ENCODE measurements around the gene ADAMTSL3.
"Not testable (repeated sequence)": the region's sequence is repeated elsewhere in the genome, so short reads cannot be mapped to it uniquely, and the experiment has no call there.

ADAMTSL3 gene

GRCh38 chr15:83698294-83698693, 44.4 kb downstream of the ADAMTSL3 start:
- DNase-seq (ENCODE audit: low spot score), result no peak

- DNase-seq (ENCODE audit: low spot score), result no peak
These were observed 45.1 kb downstream of the ADAMTSL3 start for GRCh38 chr15:83699028-83699427.

- DNase-seq (ENCODE audit: low spot score), result no peak
These were observed 46.2 kb downstream of the ADAMTSL3 start for GRCh38 chr15:83700082-83700481.

- not testable (repeated sequence) for DNase-seq (ENCODE audit: low spot score)
These were observed 48.4 kb downstream of the ADAMTSL3 start for GRCh38 chr15:83702314-83702713.

DNA sequence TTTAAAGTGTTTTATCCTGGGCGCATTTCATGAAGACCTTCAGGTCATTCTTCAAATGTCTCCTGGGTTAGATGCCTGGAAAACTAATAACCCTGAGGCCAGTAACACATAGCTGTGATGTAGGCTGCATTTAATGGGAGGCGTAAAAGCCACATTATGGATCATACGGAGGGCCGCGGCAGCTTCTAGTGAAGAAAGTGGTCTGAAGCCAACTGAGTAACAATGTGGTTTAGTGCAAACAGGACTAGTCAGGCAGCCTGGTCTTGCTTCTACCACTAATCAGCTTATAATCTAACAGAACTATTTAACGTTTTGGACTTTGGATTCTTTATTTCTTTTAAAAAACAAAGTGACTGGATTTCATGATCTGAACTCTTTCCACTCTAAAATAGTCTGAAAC, 54.4 kb downstream of the ADAMTSL3 start:
- DNase-seq (ENCODE audit: low spot score), result no peak

DNA sequence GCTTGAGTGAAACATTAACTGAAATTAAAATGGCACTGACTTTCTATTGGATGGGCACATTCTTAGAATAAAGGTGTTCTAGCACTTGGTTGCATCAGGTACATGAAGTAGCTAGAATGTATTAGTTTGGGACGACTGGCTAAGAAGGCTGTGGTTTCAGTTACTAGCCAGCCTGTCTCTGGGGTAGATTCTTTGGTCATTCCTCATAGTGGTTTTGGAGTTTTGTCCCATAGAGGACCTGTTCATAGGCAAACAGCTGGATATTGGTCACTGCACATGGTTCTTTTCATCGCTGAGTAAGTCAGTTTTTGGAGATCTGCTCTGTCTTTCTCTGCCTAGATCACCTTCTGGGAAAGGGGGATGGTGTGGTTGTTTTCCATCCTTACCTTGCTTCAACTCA, 55.3 kb downstream of the ADAMTSL3 start:
- DNase-seq (ENCODE audit: low spot score), result no peak

- no peak for DNase-seq (ENCODE audit: low spot score)
These were observed 55.9 kb downstream of the ADAMTSL3 start for GRCh38 chr15:83709811-83710210.

DNA sequence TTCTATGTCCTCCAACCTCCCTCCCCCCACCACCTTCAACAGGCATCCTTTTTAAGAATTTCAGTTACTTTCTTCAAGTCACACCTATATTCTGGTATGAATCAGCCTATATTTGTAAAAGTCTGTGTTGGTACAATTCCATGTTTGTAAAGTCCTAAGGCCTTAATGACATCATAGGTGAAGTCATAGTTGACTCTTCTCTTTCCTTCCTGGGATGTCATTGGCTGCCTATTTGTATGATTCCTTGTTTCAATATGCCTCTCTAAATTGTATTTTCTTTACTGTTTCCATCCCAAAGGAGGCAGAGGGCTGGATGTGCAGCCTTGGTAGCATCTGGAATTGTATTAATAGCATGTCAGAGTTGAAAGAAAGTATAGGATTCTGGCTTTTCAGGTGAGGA, 56.5 kb downstream of the ADAMTSL3 start:
- no peak for DNase-seq (ENCODE audit: low spot score)

GRCh38 chr15:83711236-83711635, 57.3 kb downstream of the ADAMTSL3 start:
- DNase-seq (ENCODE audit: low spot score), result no peak

GRCh38 chr15:83713242-83713641, 59.3 kb downstream of the ADAMTSL3 start:
- no peak for DNase-seq (ENCODE audit: low spot score)

DNA sequence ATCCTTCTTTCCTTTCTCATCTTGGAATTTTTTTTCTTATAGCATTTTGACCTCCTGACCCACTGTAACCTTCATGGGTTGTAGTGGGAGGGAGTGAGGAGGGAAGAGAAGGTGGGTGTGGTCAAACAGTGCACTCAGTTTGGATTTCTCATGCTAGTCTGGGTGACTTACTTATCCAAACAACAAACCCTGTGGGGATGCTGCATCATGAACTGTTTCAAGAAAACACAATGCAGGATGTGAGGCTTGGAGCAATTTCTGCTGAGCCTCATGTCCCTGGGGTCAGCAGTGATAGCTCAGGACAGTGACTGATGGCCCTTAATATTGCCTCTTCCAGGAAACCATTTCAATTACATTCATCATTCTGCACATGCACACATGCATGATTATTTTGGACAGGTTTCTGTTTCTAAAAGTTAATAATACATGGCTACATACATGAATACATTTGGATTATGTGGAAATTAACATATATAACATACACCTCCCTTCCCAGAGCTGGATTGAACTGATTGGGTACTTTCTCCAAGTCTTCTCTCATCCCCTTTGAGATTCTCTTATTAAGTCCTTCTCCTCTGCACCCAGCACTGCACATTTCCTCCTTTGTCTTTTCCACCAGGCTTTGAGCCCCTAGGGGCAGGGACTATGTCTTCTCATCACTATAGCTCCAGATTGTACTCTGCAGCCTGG, 61.2 kb downstream of the ADAMTSL3 start:
- DNase-seq (ENCODE audit: low spot score), result no peak

- no peak for DNase-seq (ENCODE audit: low spot score)
These were observed 62.7 kb downstream of the ADAMTSL3 start for GRCh38 chr15:83716605-83717004.

DNA sequence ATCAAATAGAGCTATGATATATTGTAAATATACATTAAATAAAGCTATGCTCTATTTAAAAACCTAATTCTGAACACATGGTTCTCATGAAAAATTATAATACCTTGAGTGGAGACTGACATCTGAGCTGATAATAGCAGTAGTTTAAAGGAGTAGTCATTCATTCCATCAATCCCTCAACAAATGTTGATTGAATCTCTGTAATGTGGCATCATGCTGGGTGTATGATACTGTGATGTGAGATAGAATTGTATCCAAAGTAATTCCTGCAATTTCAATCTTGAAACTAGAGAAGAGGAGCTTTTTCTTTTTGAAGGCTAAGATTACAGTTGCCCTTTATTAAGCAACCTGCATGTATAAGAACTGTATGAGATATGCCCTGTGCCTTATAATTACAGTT, 63.1 kb downstream of the ADAMTSL3 start:
- no peak for DNase-seq (ENCODE audit: low spot score)

DNA sequence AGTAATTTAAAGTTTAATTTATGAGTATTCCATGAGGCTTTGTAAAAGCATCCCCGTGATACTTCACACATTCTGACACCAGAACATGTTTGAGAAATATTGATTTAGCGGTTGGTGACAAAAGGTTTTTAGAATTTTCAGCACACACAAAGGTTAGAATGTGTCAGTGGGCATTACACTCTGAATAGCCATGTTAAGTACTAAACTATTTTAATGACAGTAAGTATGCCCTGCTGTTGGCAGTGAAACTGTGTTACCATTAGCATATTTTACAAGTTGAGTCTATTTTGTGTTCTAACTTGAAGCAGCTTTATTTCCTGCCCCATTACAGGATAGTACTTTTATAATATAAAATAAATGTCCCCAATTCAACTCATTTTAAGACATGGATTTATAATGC, 66.5 kb downstream of the ADAMTSL3 start:
- DNase-seq (ENCODE audit: low spot score), result no peak

- no peak for DNase-seq (ENCODE audit: low spot score)
These were observed 67.1 kb downstream of the ADAMTSL3 start for GRCh38 chr15:83721031-83721430.

GRCh38 chr15:83721981-83722380, 68.1 kb downstream of the ADAMTSL3 start:
- DNase-seq (ENCODE audit: low spot score), result no peak

DNA sequence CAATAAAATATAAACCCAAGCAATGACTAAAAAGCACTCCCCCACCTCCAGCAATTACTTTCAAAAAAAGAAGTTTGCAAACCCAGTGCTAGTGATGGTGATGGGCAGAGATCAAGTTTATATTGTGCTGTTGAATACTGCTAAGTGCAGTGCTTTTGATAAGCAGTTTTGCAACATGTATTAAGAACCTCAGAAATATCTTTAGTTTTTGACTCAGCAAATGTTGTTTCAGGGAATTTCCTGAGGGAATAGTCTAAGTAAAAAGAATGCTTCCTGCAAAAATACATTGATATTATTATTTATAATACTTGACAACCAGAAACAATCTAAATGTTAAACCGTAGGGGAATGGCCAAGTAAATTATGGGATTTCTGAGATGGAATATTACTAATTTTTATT, 69.3 kb downstream of the ADAMTSL3 start:
- DNase-seq (ENCODE audit: low spot score), result no peak

DNA sequence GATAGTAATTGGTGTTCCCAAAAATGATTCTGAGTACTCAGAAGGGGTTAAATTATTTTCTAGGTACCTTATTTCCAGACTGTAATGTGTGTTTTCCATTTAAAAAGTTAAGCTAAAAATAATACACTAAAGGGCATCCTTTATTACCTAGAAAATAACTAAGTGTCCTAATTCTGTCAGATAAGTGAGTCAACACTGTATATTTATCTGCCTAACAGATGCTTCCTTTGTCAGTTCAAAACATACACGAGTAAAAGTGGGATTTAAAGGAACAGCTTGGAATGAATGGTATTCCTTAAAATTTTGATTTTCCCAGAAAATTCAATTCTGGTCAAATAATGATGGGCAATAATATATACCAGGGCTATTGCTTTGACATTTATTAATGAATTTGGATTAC, 78.3 kb downstream of the ADAMTSL3 start:
- DNase-seq (ENCODE audit: low spot score), result no peak

DNA sequence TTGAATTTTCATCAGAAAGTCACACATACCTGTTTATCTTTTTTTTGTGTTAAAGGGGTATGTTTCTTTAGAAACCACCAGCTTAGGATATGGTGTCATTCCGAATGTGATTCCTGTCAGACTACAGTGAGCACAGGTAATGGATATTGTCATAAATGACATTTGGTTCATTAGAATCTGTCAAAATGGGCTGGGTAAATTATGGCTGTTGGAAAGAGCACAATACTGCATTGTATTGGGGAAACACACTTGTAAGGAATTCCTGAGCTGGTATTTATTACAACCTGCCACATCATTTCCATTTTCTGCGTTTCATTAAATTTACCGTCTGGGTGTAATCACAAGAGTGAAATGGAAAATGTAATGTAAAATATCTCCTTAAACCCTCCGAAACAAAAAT, 78.8 kb downstream of the ADAMTSL3 start:
- no peak for DNase-seq (ENCODE audit: low spot score)

DNA sequence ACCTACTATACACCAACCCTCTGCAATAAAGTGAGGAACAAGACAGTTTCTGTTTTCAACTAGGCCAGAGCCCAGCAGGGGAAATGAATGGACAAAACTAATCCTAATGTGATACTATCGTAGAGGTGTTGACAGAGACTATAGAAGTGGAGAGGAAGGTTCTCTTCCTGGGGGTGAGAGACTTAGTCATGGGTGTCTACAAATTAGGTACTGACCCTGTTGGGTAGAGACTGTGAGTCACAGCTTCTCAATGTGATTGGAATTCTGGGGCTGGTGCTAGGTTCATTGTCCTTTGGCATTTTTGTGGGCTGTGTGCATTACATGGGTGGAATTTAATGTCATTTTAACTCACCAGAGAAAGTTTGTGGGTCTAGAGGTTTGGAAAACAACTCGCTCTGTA, 79.3 kb downstream of the ADAMTSL3 start:
- no peak for DNase-seq (ENCODE audit: low spot score)

DNA sequence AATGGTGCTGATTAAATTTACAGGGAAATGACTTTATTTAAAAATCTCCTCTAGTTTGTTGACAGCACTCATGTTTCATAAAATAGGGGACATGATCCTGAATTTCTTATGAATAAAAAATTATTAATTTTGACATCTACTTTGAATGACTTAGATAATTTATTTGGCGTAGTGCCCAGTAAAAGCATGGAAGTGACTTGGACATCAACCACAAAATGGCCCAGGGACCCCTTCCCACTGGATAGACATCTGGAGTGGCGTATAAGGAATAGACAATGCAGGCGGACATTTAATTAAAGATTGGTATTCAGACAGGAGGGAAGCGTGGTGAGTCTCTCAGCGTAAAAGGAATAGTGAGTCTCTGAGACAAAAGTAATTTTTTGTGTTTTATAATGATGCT, 79.8 kb downstream of the ADAMTSL3 start:
- no peak for DNase-seq (ENCODE audit: low spot score)

DNA sequence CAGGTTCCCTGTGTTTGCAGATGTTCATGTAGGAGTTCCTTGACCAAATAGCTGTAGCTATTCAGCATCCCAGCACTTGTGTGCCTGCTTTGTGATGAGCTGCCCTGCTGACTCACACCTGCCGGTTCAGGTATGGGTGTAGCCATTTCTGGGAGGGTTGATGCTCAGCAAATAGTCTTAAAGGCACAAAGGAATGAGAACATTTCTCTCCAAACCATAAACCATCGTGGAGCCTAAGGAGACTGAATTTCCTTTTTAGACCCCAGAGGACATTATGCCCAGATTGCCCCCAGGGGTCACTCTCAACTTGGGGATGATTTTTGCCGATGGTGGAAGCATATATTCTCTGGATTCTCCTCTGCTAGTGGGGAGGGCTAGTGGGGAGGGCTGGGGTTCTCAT, 80.6 kb downstream of the ADAMTSL3 start:
- DNase-seq (ENCODE audit: low spot score), result peak; percentile 4

DNA sequence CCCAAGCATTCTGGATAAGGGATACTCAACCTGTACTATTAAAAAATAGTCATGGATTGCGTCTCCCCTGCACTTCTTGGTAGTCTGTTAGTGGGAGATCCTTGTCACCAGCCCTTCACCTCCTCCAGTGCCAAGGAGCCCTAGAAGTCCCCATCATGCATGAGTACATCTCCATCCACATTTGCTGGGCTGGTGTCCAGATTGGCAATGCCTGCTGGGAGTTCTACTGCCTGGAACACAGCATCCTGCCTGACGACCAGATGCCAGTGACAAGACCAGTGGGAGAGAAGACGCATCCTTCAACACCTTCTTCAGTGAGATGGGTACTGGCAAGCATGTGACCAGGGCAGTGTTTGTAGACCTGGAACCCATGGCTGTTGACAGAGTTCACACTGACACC, 85.7 kb downstream of the ADAMTSL3 start:
- DNase-seq (ENCODE audit: low spot score), result no peak

- DNase-seq (ENCODE audit: low spot score), result no peak
These were observed 91.8 kb downstream of the ADAMTSL3 start for GRCh38 chr15:83745771-83746170.

- DNase-seq (ENCODE audit: low spot score), result no peak
These were observed 92.3 kb downstream of the ADAMTSL3 start for GRCh38 chr15:83746231-83746630.
